Prostate gland (tissue), 2 donors: ENCODE results near the gene SNRNP70. TPM values are rescaled to one million over a fixed set of nuclear protein-coding genes. Genes with fewer than 3 reads are reported as not detected.
"Not testable (repeated sequence)": the region's sequence is repeated elsewhere in the genome, so short reads cannot be mapped to it uniquely, and the experiment has no call there.

Experiments used
- DNase-seq: peaks from one replicate; pipeline ENCODE4 v3.0.0-alpha.2; 2019; ENCODE audit warnings: low spot score
- H3K27ac ChIP-seq, 2 donors: fragments of 200-600 bp; sonication (generic); 2 replicates each; pipeline ENCODE4 v1.5.1; 2017 to 2019
- H3K27me3 ChIP-seq: fragments of 200-600 bp; sonication (generic); replicated peaks from 2 replicates; pipeline ENCODE4 v1.5.1; 2019; ENCODE audit not compliant: insufficient read depth
- H3K36me3 ChIP-seq, 2 donors: fragments of 200-600 bp; sonication (generic); 1 replicate in 1 of 2; 2 replicates in 1 of 2; pipeline versions ENCODE4 v1.5.1 to v1.8.1; 2017 to 2019
- H3K4me1 ChIP-seq: fragments of 200-600 bp; sonication (generic); replicated peaks from 2 replicates; pipeline ENCODE4 v1.5.1; 2019
- H3K4me3 ChIP-seq, 2 donors: fragments of 200-600 bp; sonication (generic); 2 replicates each; pipeline ENCODE4 v1.5.1; 2017 to 2019
- H3K9me3 ChIP-seq: fragments of 200-600 bp; sonication (generic); 2 replicates; pipeline ENCODE4 v1.5.1; 2017
- CTCF ChIP-seq, 4 experiments: fragments of 200-600 bp in 2 of 4; fragments of 450-650 bp in 2 of 4; sonication (generic) in 2 of 4; IDR thresholded peaks; 1 replicate in 3 of 4; 2 replicates in 1 of 4; pipeline ENCODE4 v1.5.1; 2016 to 2019; ENCODE audit warnings: antibody characterized with exemption in 4 of 4, mild to moderate bottlenecking in 2 of 4, moderate library complexity in 2 of 4
- POLR2A ChIP-seq: fragments of 450-650 bp; IDR thresholded peaks from one replicate; pipeline ENCODE4 v1.6.1; 2016; ENCODE audit warnings: antibody characterized with exemption, mild to moderate bottlenecking
- POLR2AphosphoS5 ChIP-seq: sonication (generic); formaldehyde crosslinking; IDR thresholded peaks from one replicate; pipeline ENCODE4 v1.6.1; 2017; ENCODE audit warnings: antibody characterized with exemption
- WGBS: methylation state at CpG from one replicate; pipeline ENCODE4 v1.1.5; 2018; 5-methylcytosine and 5-hydroxymethylcytosine counted together
- intact Hi-C: fragments of 100-400 bp; cut with DNase I; formaldehyde crosslinking; loops from one replicate; pipeline ENCODE4 v1.14.2; 2022
- total RNA-seq, 2 donors: library from RNA; depleted of rRNA; stranded (reverse); fragments of >200 nt; gene quantifications; one replicate each; pipeline ENCODE4 v1.1.0, GENCODE V29; 2016

SNRNP70 gene
- 100 to 1,000 TPM; 318 to 391 TPM for total RNA-seq

GRCh38 chr19:49085020-49085867 lies at the start of gene SNRNP70:
Gene SNRNP70, plus strand, starts transcription at chr19:49085451. Its CDS starts 964 bp downstream, at chr19:49086415.
- WGBS = under 1% methylated on average over 65 of the region's 89 CpGs
- TF ChIP-seq POLR2AphosphoS5 = peak; percentile 97
- TF ChIP-seq POLR2A = peak; percentile 88
- peak in 1 of 4 experiments; percentile 45 for TF ChIP-seq CTCF (IDR thresholded peaks at IDR 0.05)
- Histone ChIP-seq H3K4me1 (peaks cover 11% of the 10 kb centered on the region), H3K4me3 (peak within 1 kb of the TSS; percentile 85 to 95), H3K36me3 (peaks cover 0 to 2% of the 10 kb centered on the region in 2 donors), H3K27ac (peak within 1 kb of the TSS; percentile 86), H3K9me3 (no peaks in the 10 kb centered on the region), H3K27me3 (no peaks in the 10 kb centered on the region)
- intact Hi-C loops = no loop called here
- DNase-seq = peak; percentile 98

GRCh38 chr19:49036815-49037214 lies 48.4 kb upstream of the SNRNP70 start, which contains the start of gene CGB1:
Gene CGB1, minus strand, starts transcription at chr19:49036895. Its CDS starts 184 bp downstream, at chr19:49036711.
- H3K36me3 ChIP-seq, H3K9me3 ChIP-seq, H3K27ac ChIP-seq, H3K27me3 ChIP-seq, H3K4me1 ChIP-seq, intact Hi-C loops, H3K4me3 ChIP-seq, DNase-seq: not testable (repeated sequence)
- peak in 1 of 4 experiments; percentile 11 for TF ChIP-seq CTCF (IDR thresholded peaks at IDR 0.05)
- WGBS = 68% methylated on average over 18 of the region's 18 CpGs

GRCh38 chr19:49038111-49038510 lies 47.1 kb upstream of the SNRNP70 start:
- H3K27ac ChIP-seq, intact Hi-C loops, H3K4me3 ChIP-seq, H3K27me3 ChIP-seq, H3K9me3 ChIP-seq, H3K36me3 ChIP-seq, H3K4me1 ChIP-seq, DNase-seq: not testable (repeated sequence)
- 89% methylated on average over 8 of the region's 8 CpGs for WGBS

GRCh38 chr19:49038557-49039276 lies 46.5 kb upstream of the SNRNP70 start:
- H3K27me3 ChIP-seq, DNase-seq, H3K4me1 ChIP-seq, H3K9me3 ChIP-seq, intact Hi-C loops, H3K36me3 ChIP-seq, H3K27ac ChIP-seq, H3K4me3 ChIP-seq: not testable (repeated sequence)
- 81% methylated on average over 26 of the region's 26 CpGs for WGBS

- H3K27ac ChIP-seq, H3K9me3 ChIP-seq, H3K27me3 ChIP-seq, DNase-seq, H3K36me3 ChIP-seq, intact Hi-C loops, H3K4me3 ChIP-seq, H3K4me1 ChIP-seq: not testable (repeated sequence)
- WGBS = 64% methylated on average over 9 of the region's 9 CpGs
Measured at GRCh38 chr19:49039736-49040135, 45.5 kb upstream of the SNRNP70 start.

GRCh38 chr19:49042177-49042576 lies 43.1 kb upstream of the SNRNP70 start:
- 65% methylated on average over 17 of the region's 17 CpGs for WGBS
- TF ChIP-seq CTCF (IDR thresholded peaks at IDR 0.05) = no peak
- TF ChIP-seq POLR2A = no peak
- no peak for TF ChIP-seq POLR2AphosphoS5
- intact Hi-C loops = no loop called here
- Histone ChIP-seq H3K36me3 (no peaks in the 10 kb centered on the region), H3K4me1 (no peaks in the 10 kb centered on the region), H3K27me3 (no peaks in the 10 kb centered on the region), H3K27ac (no peak overlapping the region), H3K4me3 (no peak overlapping the region), H3K9me3 (no peaks in the 10 kb centered on the region)
- no peak for DNase-seq

- H3K4me1 ChIP-seq, H3K4me3 ChIP-seq, H3K27ac ChIP-seq, H3K27me3 ChIP-seq, H3K36me3 ChIP-seq, H3K9me3 ChIP-seq, intact Hi-C loops, DNase-seq: not testable (repeated sequence)
- 80% methylated on average over 4 of the region's 4 CpGs for WGBS
Measured at GRCh38 chr19:49042666-49043065, 42.6 kb upstream of the SNRNP70 start.

- intact Hi-C loops = not testable (repeated sequence)
Measured at GRCh38 chr19:49043548-49043947, 41.7 kb upstream of the SNRNP70 start, which contains the start of gene CGB5. Gene CGB5, plus strand, starts transcription at chr19:49043848. Its CDS starts 362 bp downstream, at chr19:49044210.

GRCh38 chr19:49049011-49049410 lies 36.2 kb upstream of the SNRNP70 start, which contains the start of gene CGB8:
Gene CGB8, minus strand, starts transcription at chr19:49049111. Its CDS starts 372 bp downstream, at chr19:49048739.
- DNase-seq, H3K27ac ChIP-seq, H3K4me3 ChIP-seq, intact Hi-C loops, H3K36me3 ChIP-seq, H3K9me3 ChIP-seq, H3K27me3 ChIP-seq, H3K4me1 ChIP-seq: not testable (repeated sequence)
- 61% methylated on average over 10 of the region's 12 CpGs for WGBS

More at GRCh38 chr19:49043548-49043947, 41.7 kb upstream of the SNRNP70 start, which contains the start of gene CGB5:
- H3K9me3 ChIP-seq, DNase-seq, H3K27me3 ChIP-seq, H3K4me1 ChIP-seq, H3K4me3 ChIP-seq, H3K27ac ChIP-seq, H3K36me3 ChIP-seq: not testable (repeated sequence)
- WGBS = 77% methylated on average over 15 of the region's 15 CpGs
